Measurements from ENCODE around the gene CATSPERZ.
"Not testable (repeated sequence)": the region's sequence is repeated elsewhere in the genome, so short reads cannot be mapped to it uniquely, and the experiment has no call there.

Gene CATSPERZ

GRCh38 chr11:64304316-64305072 lies 4.3 kb downstream of the CATSPERZ start:
- peak; percentile 96 for DNase-seq

DNA sequence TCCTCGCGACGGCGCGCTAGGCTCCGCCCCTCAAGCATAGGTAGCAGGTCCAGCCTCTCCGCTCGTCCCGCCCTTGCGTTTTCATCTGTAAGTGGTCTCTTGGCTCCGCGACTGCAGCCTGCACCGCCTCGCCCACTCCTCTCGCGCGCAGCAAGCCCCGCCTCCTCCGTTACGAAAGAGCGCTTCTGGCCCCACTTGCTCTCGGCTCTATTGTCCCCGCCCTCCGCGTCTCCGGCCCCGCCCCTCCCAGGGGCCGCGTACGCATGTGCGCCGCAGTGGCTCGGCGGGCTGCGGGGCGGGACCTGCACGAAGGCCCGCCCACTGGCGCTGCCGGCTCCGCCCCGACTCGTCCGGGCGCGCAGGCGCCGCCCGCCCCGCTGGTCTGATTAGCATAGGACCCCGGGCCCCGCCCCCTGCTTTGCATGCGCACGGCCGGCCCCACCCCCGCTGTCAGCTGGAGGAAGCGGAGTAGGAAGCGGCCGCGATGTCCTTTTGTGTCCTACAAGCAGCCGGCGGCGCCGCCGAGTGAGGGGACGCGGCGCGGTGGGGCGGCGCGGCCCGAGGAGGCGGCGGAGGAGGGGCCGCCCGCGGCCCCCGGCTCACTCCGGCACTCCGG lies 5.0 kb downstream of the CATSPERZ start, which contains the start of gene ESRRA:
TSS of gene ESRRA (plus strand) at position 450 of the 616 bp plus-strand sequence. CDS start 1,656 bp downstream, outside the sequence.
- DNase-seq = peak; percentile 100

DNA sequence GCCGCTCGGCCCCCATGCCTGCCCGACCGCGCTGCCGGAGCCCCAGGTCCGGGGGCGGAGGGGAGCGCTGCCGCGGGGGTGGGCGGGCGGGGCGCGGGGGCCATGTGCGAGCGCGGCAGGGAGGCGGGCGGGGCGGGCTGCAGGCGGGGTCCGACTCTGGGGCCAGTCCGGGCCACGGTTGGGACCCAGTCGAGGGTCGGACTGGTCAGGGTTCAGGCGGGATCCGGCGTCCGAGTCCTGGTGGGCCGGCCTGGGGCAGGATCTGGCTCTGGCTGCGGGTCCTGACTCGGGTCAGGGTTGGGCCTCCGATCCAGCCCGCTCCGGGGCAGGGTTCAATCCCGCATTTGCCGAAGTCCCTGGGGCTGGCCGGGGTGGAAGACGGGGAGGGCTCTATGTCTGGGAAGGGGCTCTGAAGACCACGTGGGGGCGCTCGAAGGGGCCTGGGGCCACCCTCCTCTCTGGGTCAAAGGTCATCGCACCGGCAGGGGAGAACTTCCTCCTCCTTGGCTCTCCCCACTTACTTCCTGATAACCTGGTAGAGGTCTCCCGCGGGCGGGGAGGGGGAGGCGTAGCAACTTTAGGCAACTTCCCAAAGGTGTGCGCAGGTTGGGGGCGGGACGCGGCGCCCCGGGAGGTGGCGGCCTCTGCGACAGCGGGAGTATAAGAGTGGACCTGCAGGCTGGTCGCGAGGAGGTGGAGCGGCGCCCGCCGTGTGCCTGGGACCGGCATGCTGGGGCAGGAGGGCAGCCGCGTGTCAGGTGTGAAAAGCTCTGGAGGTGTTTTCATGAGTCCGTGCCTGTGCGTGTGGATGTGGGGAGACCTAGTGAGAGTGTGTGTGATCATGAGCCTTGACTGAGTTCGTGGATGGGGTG lies 5.8 kb downstream of the CATSPERZ start:
- DNase-seq = peak; percentile 64

DNA sequence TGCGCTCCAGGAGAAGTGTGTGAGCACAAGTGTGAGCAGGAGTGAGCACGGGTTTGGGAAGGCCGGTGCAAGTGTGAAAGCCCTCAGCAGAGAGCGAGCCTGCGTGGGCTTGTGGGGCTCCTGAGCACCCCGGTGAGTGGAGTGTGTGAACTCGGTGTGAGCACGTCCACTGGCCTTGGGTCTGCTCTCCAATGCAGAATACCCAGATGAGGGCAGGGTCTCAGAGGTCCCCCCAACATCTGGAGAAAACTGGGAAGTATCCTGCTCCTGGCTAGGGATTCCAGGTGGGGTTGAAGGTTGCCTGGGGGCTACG lies 6.4 kb downstream of the CATSPERZ start:
- no peak for DNase-seq

DNA sequence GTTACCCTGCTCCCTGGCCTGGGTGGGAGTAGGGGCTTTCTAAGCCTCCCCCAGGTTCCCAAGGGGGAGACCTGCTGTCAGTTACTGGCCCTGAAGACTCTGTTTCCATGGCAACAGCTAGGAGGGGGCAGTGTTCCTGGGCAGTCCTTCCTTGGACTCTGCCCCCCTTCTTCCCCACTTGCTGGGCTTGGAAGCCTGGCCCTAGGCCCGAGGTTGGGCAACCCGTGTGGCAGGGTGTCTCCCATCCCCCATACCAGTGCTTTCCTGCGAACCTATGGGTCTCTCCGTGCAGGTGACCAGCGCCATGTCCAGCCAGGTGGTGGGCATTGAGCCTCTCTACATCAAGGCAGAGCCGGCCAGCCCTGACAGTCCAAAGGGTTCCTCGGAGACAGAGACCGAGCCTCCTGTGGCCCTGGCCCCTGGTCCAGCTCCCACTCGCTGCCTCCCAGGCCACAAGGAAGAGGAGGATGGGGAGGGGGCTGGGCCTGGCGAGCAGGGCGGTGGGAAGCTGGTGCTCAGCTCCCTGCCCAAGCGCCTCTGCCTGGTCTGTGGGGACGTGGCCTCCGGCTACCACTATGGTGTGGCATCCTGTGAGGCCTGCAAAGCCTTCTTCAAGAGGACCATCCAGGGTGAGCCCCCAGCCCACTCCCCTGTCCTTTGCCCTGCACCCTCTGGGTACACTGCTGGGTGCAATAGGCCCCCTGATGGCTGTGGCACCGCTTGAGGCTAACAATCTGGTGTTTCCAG lies 6.9 kb downstream of the CATSPERZ start:
- no peak for DNase-seq

GRCh38 chr11:64307795-64308194 lies 7.6 kb downstream of the CATSPERZ start:
- DNase-seq = not testable (repeated sequence)

GRCh38 chr11:64312947-64313346 lies 12.8 kb downstream of the CATSPERZ start:
- no peak for DNase-seq

- DNase-seq = no peak
These were observed 13.5 kb downstream of the CATSPERZ start for GRCh38 chr11:64313491-64314145.

DNA sequence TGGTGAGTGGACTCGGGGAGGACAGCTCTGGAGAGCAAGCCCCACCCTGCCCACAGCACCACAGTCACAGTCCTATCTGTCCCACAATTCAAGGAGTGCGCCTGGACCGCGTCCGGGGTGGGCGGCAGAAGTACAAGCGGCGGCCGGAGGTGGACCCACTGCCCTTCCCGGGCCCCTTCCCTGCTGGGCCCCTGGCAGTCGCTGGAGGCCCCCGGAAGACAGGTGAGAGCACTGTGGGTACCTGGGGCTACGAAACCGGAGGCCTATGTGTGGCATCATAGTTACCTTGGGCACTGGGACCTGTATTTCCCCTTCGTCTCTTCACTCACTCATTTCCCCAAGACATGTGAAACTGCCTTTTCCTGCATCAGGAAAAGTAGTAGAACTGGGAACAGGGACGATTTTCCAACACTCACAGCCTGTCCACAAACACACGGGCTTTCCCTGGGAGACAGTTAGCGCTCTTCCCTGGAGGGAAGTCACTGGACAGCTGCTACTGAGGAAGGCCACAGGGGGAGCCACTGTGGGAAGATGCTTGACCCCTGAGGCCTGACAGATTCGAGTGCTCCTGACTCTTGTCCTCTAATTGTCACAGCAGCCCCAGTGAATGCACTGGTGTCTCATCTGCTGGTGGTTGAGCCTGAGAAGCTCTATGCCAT lies 14.1 kb downstream of the CATSPERZ start:
- DNase-seq = no peak

GRCh38 chr11:64314805-64315561 lies 14.8 kb downstream of the CATSPERZ start:
- DNase-seq = no peak

GRCh38 chr11:64315667-64316526 lies 15.7 kb downstream of the CATSPERZ start:
- not testable (repeated sequence) for DNase-seq

GRCh38 chr11:64316672-64317324 lies 16.6 kb downstream of the CATSPERZ start:
- no peak for DNase-seq

GRCh38 chr11:64317325-64317960 lies 17.3 kb downstream of the CATSPERZ start, which contains the start of gene TRMT112:
TSS of gene TRMT112 (minus strand) at chr11:64317559. CDS start at chr11:64317526, 33 bp downstream.
- DNase-seq = peak; percentile 97

DNA sequence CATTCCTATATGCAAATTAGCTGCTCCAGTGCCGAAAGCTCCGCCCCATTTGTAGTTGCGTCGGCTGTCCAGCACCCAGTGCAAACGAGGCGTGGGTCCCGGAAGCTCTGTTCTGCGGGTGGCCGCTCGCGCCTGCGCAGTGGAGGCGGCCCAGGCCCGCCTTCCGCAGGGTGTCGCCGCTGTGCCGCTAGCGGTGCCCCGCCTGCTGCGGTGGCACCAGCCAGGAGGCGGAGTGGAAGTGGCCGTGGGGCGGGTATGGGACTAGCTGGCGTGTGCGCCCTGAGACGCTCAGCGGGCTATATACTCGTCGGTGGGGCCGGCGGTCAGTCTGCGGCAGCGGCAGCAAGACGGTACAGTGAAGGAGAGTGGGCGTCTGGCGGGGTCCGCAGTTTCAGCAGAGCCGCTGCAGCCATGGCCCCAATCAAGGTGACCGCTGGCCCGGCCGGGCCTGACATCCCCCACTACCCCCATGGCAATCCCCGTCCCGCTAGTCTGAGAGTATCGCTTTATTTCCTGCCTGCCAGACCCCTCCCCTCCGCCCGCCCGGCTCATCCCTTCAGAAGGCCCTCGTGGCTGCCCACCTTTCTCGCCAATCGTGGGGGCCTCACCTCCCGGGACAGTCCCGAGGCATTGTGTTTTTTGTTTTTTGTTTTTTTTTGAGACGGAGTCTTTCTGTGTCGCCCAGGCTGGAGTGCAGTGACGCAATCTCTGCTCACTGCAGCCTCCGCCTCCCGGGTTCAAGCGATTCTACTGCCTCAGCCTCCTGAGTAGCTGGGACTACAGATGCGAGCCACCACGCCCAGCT lies 18.0 kb downstream of the CATSPERZ start, which contains the start of gene PRDX5:
TSS of gene PRDX5 (plus strand) at position 161 of the 805 bp plus-strand sequence. CDS start at position 256, 95 bp downstream.
- DNase-seq = peak; percentile 99

GRCh38 chr11:64318766-64319761 lies 18.9 kb downstream of the CATSPERZ start:
- DNase-seq = peak; percentile 29

DNA sequence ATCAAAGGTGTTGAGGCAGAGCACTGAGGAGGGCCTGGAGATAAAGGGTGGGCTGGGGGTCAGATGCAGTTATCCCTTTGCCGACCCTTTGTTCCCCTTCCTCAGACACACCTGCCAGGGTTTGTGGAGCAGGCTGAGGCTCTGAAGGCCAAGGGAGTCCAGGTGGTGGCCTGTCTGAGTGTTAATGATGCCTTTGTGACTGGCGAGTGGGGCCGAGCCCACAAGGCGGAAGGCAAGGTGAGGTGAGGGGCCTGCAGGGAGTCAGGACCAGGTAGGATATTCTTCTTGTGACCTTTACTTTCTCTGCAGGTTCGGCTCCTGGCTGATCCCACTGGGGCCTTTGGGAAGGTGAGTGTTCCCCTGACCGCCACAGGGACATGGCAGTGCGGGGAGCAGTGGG lies 20.4 kb downstream of the CATSPERZ start:
- DNase-seq = no peak
